ENCODE results near the gene ZBTB4. TPM values are rescaled to one million over a fixed set of nuclear protein-coding genes. Genes with fewer than 3 reads are reported as not detected.

ZBTB4 gene
- total and polyA plus RNA-seq, 8 donors: 15.8 to 31.5 (median 20.1) TPM

- intact Hi-C loops (cut with DNase I; ENCODE audit: low total_unique reads): no loop called here
- Histone ChIP-seq H3K4me3 (no peak overlapping the region), H3K27ac (no peak overlapping the region), H3K4me1 (peaks cover 42 to 66% (median 61%) of the 10 kb centered on the region in 4 donors), H3K36me3 (no peaks in the 10 kb centered on the region), H3K27me3 (peaks cover 11 to 93% (median 53%) of the 10 kb centered on the region in 3 donors), H3K9me3 (no peaks in the 10 kb centered on the region)
- peak in 1 of 2 donors; percentile 41 for DNase-seq
- TF ChIP-seq CTCF (IDR thresholded peaks at IDR 0.05) (no peak), POLR2AphosphoS5 (IDR thresholded peaks at IDR 0.05) (no peak), POLR2A (IDR thresholded peaks at IDR 0.05) (no peak), EP300 (IDR thresholded peaks at IDR 0.05) (no peak)
- 59 to 80% (median 72%) methylated on average over 7 of the region's 7 CpGs for WGBS, 5 donors
These were observed 38.2 kb downstream of the ZBTB4 start for GRCh38 chr17:7441266-7441665.

GRCh38 chr17:7440834-7441195 lies 38.6 kb downstream of the ZBTB4 start:
- H3K4me3 ChIP-seq: peak overlapping the region in 1 of 4 donors; percentile 44
- TF ChIP-seq POLR2AphosphoS5 (IDR thresholded peaks at IDR 0.05) (no peak), EP300 (IDR thresholded peaks at IDR 0.05) (no peak), POLR2A (IDR thresholded peaks at IDR 0.05) (no peak), CTCF (IDR thresholded peaks at IDR 0.05) (no peak)
- H3K27me3 ChIP-seq: peaks cover 11 to 93% (median 51%) of the 10 kb centered on the region in 3 donors
- no peaks in the 10 kb centered on the region for H3K9me3 ChIP-seq
- H3K4me1 ChIP-seq: peaks cover 44 to 68% (median 64%) of the 10 kb centered on the region in 4 donors
- no peak overlapping the region for H3K27ac ChIP-seq
- DNase-seq: peak in 1 of 2 donors; percentile 73
- WGBS, 5 donors: 8 to 15% (median 12%) methylated on average over 7 to 12 of the region's 12 CpGs
- intact Hi-C loops (cut with DNase I; ENCODE audit: low total_unique reads): no loop called here
- H3K36me3 ChIP-seq: no peaks in the 10 kb centered on the region

- H3K36me3 ChIP-seq: no peaks in the 10 kb centered on the region
- TF ChIP-seq EP300 (IDR thresholded peaks at IDR 0.05) (no peak), POLR2A (IDR thresholded peaks at IDR 0.05) (no peak), POLR2AphosphoS5 (IDR thresholded peaks at IDR 0.05) (no peak), CTCF (IDR thresholded peaks at IDR 0.05) (no peak)
- peaks cover 39 to 68% (median 63%) of the 10 kb centered on the region in 4 donors for H3K4me1 ChIP-seq
- 0 to 3% (median 2%) methylated on average over 25 to 46 of the region's 46 CpGs for WGBS, 5 donors
- H3K27me3 ChIP-seq: peaks cover 11 to 93% (median 46%) of the 10 kb centered on the region in 3 donors
- no peaks in the 10 kb centered on the region for H3K9me3 ChIP-seq
- peak; percentile 72 to 87 for DNase-seq
- intact Hi-C loops (cut with DNase I; ENCODE audit: low total_unique reads): no loop called here
- peak overlapping the region; percentile 34 to 44 (median 36) for H3K4me3 ChIP-seq
- H3K27ac ChIP-seq: no peak overlapping the region
These were observed 39.2 kb downstream of the ZBTB4 start for GRCh38 chr17:7440113-7440833.

GRCh38 chr17:7439462-7440112 lies 39.8 kb downstream of the ZBTB4 start, which contains the start of gene FGF11:
TSS of gene FGF11 (plus strand) at chr17:7439512. CDS start at chr17:7439621, 109 bp downstream.
- no peaks in the 10 kb centered on the region for H3K36me3 ChIP-seq
- H3K4me3 ChIP-seq: peak within 1 kb of the TSS; percentile 34 to 62 (median 46)
- H3K4me1 ChIP-seq: peaks cover 34 to 68% (median 62%) of the 10 kb centered on the region in 4 donors
- peaks cover 11 to 93% (median 40%) of the 10 kb centered on the region in 3 donors for H3K27me3 ChIP-seq
- TF ChIP-seq POLR2AphosphoS5 (IDR thresholded peaks at IDR 0.05) (no peak), POLR2A (IDR thresholded peaks at IDR 0.05) (no peak), CTCF (IDR thresholded peaks at IDR 0.05) (no peak), EP300 (IDR thresholded peaks at IDR 0.05) (no peak)
- intact Hi-C loops (cut with DNase I; ENCODE audit: low total_unique reads): loop anchor here (5.0 kb wide), 1 partner anchor 38 kb away; the partner anchor contains the start of gene ZBTB4
- 0 to 2% (median 2%) methylated on average over 29 to 50 of the region's 50 CpGs for WGBS, 5 donors
- H3K9me3 ChIP-seq: no peaks in the 10 kb centered on the region
- DNase-seq: peak in 1 of 2 donors; percentile 49
- peak within 1 kb of the TSS in 2 of 5 donors; percentile 24 to 29 for H3K27ac ChIP-seq

Data from stomach (tissue), 9 donors.